HG03457 (cell line): ENCODE results near the gene ARV1.

Experiments
- ATAC-seq: cut with Tn5 transposase; IDR thresholded peaks from one replicate; pipeline ENCODE4 v1.9.1; 2021; ENCODE audit warnings: moderate number of reproducible peaks; ENCODE audit not compliant: unreplicated experiment

The ARV1 gene

GRCh38 chr1:230978491-230979388, at the start of gene ARV1, which contains the start of gene TTC13:
Gene ARV1, plus strand, starts transcription at chr1:230979094. Its CDS starts 12 bp downstream, at chr1:230979106.
Gene TTC13, minus strand, starts transcription at chr1:230978861. Its CDS starts 31 bp downstream, at chr1:230978830.
- peak; percentile 88 for ATAC-seq

DNA sequence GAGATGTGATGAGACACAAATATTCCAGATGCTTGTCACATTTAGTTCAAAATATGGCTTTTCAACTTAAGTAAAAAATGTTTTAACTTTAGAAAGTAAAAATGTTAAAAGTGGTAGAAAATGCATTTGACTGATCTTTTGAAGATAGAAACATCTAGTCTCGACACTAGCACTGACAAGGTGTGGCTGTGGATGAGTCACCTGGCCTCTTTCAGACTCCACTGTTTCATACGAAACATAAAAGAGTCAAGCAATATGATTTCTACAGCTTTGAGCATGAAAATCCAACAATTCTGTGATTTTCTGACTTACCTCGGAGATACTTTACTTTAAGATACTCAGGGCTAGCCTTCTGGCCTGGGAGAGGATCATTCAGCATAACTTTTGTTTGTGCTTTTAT, 47.9 kb upstream of the ARV1 start:
- ATAC-seq = no peak

DNA sequence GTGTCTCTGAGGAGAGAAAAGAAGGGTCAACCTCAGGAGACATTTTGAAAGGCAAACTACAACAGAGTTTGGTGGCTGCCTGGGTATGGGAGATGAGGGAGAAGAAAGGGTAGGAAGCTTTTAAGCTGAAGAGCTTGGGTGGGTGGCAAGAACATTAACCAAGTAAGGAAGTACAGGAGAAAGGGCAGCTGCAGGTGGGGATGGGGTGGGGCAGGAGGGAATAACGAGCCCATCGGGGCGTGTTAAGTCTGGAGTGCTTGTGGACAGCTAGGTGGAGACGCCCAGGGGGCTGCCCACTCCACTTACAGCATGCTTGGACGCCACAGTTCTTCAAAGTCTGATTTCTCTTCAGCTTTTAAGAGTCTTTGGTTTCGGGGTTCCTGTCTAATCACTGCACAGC, 43.0 kb upstream of the ARV1 start:
- no peak for ATAC-seq

DNA sequence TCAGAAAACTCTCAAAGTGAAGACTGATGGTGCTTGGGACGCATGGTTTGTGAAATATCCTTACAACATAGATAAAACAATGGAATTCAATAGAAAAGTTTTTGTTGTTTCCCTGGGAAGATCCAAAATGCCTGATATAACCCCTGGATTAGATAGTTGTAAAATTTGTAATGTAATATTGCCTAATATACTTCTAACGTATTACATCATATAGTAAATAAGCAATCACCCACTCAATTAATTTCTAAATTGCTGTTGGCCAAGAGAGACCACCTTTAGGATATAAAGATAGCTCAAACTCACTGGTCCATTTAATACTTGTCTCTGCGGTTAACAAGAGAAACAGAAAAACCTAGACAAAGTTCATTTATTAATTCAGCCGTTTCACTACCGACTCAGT, 42.4 kb upstream of the ARV1 start:
- ATAC-seq = no peak

DNA sequence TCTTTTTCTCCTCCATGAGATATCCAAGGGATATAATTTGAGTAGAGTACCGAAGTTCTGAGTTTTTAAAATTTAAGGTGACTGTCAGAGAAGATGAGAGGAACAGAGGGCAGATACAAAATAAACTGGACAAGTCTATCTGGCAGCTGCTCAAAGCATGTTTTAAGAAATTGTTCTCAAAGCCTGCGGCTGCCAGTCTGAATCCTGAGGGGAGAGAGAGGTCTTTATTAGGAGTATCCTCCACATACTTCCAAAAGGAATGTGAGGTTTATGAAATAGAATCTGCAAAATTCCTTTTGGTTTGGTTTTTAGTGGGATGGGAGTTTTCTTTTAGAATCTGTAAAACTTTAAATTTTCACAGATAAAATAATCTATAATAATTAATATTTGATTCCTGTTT, 41.5 kb upstream of the ARV1 start:
- no peak for ATAC-seq

GRCh38 chr1:230938924-230939368, 39.9 kb upstream of the ARV1 start:
- no peak for ATAC-seq

DNA sequence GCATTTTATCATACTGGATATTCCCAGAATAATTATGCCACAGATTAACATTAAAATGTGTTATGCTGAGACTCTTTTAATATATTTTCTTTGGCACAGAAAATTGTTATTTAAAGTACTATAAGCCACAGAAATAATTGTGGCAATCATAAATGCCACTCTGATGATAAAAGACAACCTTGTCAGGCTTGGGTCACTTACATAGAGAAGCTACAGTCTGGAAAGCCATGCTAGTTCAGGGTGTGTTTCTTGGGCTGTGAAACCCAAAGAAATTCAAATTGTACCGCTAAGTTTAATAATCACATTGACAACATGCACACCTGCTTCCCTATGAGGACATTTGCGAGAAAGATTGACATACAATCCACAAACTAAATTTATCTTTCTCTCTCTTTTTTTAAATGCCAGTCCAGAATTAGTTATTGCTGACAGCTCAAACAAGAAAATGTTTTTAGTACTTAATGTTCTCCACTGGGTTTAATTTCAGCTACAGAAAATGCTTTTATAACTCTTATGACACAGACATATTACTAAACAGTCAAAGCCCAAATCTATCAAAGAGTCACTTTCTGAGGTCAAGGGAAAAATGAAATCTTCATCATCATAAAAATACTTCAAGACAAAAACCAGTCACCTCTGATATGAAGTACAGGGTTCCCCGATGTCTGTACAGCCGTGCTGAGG, 38.9 kb upstream of the ARV1 start:
- no peak for ATAC-seq

GRCh38 chr1:230940848-230941247, 38.0 kb upstream of the ARV1 start:
- ATAC-seq = no peak

DNA sequence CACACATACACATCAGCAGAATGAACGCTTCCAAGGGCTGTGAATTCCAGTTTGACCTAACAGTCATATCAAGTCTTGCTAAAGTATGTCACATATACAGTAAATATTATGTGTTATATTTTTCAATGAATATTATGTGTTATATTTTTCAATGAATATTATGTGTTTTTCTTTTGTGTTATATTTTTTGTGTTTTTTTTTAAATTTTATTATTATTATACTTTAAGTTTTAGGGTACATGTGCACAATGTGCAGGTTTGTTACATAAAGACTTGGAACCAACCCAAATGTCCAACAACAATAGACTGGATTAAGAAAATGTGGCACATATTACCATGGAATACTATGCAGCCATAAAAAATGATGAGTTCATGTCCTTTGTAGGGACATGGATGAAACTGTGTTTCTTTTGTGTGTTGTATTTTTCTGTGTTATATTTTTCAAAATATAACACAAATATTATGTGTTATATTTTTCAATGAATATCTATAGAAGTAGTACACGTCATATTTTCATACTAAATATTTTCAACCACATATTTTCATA, 35.8 kb upstream of the ARV1 start:
- ATAC-seq = no peak

- no peak for ATAC-seq
These were observed 30.6 kb upstream of the ARV1 start for GRCh38 chr1:230948301-230948700.

DNA sequence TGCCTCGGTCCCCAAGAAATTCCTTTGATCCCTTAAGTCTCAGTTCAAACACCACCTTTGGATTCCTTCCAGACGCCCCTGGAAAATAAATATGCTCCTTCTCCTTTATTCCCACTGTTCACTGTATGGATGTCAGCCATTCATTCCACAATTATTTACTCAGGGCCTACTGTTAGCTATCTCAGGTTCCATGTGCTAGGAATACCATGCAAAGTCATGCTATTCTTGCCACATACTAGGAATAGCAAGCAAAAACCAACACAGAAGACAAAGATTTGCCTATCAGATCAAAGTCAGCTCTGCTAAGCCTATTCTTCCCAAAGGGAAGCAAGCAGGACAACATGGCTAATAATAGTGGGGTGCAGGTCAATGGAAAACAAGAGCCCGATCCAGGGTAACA, 30.0 kb upstream of the ARV1 start:
- no peak for ATAC-seq

DNA sequence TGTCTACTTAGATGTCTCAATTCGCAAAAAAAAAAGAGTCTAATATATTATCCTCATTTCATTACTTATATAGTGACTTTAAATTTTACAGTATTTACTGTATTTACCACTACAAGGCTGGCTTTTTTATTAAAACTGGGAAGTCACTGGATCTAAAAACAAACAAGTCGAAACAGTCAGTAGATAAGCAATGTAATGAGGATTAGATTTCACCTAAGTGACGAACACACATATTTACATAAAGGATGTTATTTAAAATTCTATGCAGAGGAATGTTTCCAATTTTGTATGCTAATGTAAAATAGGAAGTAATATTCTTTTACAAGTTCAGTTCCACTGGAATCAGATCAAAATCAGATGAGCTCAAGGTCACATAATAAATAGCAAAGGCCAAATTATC, 28.5 kb upstream of the ARV1 start:
- no peak for ATAC-seq

DNA sequence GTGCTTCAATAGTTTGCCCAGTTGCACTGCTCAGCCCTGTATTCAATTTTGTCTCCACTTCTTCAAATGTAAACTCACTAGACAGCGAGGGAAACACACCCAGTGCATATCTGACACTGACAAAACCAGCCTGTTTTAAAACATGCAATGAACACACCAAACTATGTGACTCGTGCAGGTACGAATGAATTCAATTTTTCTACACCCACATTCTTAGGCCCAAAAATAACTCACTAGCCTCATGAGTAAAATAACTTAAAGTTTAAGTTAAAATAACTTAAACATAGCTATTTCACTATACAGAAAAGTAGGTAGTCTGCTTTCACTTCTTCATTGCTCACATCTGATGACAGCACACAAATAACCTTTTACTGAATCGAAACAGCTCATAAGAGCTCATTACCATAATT, 21.3 kb upstream of the ARV1 start:
- ATAC-seq = no peak

DNA sequence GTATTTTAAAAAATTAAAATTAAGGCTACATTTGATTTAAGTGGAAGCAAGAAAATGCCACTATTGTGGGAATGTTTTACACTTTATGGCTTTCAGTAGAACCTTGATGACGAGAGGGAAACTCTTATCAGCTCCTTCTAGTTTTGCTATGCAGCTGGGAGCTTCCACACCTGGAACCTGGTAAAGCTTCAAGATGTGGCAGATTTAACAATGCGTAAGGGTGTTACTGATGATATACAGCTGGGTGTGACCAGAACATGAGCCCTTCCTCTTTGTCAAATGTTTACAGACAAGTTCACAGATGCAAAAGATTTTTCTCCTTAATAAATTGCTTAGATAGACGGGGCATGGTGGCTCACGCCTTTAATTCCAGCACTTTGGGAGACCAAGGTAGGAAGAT, 20.5 kb upstream of the ARV1 start:
- no peak for ATAC-seq

DNA sequence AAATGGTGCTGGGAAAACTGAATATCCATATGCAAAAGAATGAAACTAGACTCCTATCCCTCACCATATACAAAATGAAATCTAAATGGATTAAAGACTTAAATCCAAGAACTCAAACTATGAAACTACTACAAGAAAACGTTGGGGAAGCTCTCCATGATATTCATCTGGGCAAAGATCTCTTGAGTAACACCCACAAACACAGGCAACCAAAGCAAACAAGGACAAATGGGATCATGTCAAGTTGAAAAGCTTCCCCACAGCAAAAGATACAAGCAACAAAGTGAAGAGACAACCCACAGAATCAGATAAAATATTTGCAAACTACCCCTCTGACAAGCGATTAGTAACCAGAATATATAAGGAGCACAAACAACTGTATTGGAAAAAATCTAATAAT, 14.0 kb upstream of the ARV1 start:
- ATAC-seq = no peak

GRCh38 chr1:230965535-230965934, 13.4 kb upstream of the ARV1 start:
- ATAC-seq = no peak

GRCh38 chr1:230966358-230966873, 12.5 kb upstream of the ARV1 start:
- ATAC-seq = no peak

DNA sequence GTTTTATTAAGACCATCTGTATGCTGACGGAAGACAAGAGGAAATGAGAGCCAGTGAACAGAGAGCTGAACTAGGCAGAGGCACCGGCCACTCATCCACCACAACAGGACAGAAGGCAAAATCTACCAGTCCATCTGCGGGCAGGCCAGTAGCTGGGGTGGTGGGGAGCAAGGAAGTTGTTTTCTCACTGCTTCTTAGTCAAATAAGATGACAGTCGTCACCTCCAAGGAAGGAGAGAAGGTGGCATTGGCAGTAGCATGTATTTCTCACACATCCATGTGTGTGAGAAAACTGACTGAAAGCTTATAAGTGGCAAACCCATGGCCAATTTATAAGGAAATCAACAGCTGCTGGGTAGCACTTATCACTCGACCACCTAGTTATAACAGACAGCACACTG, 8.5 kb upstream of the ARV1 start:
- ATAC-seq = no peak

GRCh38 chr1:230971771-230972170, 7.1 kb upstream of the ARV1 start:
- no peak for ATAC-seq

- peak; percentile 65 for ATAC-seq
These were observed 6.0 kb upstream of the ARV1 start for GRCh38 chr1:230972855-230973271.

DNA sequence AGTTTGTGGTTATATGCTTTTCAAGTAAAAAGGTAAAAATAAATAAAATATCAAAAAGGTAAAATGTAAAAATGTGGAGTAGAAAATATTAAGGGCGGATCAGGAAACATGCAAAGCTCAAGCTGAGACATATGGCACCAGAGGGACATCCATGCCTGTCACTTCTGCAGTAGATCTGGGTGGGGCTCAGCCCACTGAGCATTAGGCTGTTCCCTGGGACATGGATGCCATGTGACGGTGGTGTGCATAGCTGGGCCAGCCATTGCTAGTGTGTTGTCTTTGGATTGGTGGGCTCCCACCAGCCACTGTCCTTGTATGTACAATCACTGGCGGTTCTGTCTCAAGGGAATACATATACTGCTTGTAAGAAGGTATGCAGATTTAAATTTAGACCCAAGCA, 3.3 kb upstream of the ARV1 start:
- ATAC-seq = no peak

DNA sequence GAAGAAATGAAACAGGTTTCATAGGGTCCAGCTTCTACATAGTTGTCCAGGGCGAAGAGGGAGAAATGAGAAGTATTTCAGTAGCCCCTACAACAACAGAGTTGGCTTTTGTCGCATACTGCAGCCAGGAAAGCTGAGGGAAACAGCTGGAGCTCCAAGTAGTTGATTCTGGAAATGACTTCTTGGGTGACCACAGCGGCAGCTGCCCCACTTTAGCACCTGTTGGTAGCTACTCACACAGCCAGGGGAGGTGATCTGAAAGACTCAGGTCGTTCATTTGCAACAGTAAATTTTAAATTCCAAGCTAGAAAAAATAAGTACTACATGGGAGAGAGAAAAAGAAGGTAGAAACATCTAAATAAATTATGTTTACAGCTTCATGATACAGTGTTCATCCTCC, 2.5 kb upstream of the ARV1 start:
- ATAC-seq = no peak
